Occipital lobe (tissue), 2 donors: ENCODE results near the gene ASCC3. TPM values are rescaled to one million over a fixed set of nuclear protein-coding genes. Genes with fewer than 3 reads are reported as not detected.

Experiments
- DNase-seq: peaks from one replicate; lab custom pipeline; 2025; lab: John Stamatoyannopoulos, UW
- total RNA-seq: library from RNA; depleted of rRNA; stranded (reverse); fragments of >200 nt; gene quantifications from one replicate; pipeline ENCODE4 v1.2.3, GENCODE V29; 2014

The ASCC3 gene
- total RNA-seq, 1 donor from 2014 or later: 44.6 TPM

DNA sequence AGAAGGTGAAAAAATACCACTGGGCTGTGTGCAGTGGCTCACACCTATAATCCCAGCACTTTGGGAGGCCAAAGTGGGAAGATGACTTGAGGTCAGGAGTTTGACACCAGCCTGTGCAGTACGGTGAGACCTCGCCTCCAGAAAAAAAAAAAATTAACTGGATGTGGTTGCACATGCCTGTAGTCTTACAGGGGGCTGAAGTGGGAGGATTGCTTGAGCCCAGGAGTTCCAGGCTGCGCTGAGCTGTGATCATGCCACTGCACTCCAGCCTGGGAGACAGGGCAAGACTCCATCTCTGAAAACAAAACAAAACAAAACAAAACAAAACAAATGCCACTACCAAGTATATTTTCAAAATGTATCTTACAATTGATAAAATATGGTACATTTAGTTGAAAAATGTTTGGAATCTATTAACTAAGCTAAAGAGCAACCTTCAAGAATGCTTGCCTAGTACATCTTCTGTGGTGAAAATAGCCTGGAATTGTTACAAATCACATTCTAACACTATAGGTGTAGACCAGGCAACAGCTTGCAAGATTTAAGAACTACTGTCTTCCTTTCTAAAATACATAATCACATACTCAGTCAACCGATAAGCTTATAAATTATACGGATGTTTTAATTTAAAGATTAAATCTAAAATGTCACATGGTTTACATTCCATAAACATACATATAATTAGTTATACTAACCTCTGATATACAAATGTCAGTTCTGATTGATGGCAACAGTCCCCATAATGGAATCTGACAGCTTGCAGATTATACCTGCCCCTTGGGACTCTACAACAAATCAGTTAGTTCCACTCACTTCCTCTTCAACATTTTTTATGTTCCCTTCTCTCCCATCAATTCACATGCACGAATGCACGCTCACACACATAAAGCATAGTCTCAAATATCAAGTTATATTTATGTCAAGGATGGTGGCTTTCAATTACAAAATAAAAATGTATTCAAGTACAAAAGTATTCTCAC is 150.8 kb downstream of the ASCC3 start:
- no peak for DNase-seq

GRCh38 chr6:100726666-100727065 is 154.5 kb downstream of the ASCC3 start:
- no peak for DNase-seq

GRCh38 chr6:100724696-100725095 is 156.4 kb downstream of the ASCC3 start:
- no peak for DNase-seq

DNA sequence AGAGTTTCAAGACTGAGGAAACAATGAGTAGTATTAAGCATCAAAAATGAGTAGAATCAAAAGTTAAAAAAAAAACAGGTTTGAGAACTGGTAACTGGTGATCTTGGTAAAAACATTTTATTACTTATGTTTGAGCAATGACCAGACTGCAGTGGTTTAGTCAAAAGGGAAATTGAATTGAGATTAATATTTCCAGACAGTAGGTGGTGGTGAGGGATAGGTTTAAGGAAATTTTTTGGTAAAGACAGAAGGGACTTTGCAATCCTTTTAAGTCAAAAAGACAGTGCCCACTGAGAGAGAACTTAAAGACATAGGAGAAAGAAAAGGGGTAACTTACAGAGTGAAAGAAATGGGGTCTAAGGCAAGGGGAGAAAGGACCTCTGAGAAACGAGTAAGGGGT is 156.9 kb downstream of the ASCC3 start:
- DNase-seq: no peak

GRCh38 chr6:100721256-100721655 is 159.9 kb downstream of the ASCC3 start:
- DNase-seq: no peak

DNA sequence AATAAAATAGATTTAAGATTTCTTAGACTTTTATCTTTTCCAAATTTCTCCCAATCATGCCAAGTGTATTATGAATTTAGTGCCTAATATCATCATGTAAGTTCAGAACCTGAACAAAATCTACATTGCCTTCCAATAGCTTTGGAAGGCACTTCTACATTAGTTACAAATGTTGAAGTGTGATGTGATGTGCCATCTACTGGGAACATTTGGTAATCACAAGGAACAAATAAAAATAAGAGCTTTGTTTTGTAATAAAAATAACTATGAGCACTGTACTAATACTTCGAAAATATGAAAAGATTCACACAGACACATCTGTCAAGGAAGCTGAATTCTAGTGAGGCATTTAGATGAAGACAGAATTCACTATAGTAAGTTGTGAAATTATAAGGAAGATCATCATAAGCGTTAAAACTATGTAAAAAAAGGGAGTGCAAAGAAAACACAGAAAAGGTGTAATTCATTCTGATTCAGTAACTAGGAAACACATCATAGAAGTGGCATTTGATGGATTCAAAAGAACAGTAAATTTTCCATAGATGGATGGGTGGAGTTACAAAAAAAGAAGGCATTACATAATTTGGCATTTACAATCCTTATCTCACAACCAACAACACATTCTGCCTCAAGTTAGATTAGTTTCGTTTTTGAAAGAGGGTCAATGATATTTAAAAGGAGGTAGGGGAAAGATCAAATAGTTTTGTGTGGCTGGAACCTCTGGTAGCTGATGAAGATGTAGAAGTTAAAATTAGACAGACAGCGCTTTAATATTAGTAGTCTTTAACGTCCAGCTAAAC is 161.0 kb downstream of the ASCC3 start:
- no peak for DNase-seq

- no peak for DNase-seq
These were observed 168.1 kb downstream of the ASCC3 start for GRCh38 chr6:100712997-100713396.

DNA sequence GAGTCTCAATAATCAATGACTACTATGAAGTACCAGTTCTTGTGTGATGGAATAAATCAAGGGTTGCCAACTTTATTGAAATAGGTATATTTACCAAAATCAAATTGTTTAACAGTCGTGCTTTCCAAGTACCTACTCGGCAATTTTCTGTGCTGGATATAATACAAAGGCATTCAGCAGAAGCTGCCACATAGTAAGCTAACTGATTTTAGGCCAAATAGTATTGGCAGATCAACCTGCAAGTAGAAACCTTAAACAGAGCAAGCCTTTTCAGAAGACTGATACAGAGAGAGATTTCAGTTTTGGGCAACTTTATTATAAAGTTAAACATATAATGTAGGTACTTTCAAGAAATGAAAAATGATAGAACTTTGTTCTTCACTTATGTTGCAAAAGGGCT is 174.6 kb downstream of the ASCC3 start:
- DNase-seq: no peak

DNA sequence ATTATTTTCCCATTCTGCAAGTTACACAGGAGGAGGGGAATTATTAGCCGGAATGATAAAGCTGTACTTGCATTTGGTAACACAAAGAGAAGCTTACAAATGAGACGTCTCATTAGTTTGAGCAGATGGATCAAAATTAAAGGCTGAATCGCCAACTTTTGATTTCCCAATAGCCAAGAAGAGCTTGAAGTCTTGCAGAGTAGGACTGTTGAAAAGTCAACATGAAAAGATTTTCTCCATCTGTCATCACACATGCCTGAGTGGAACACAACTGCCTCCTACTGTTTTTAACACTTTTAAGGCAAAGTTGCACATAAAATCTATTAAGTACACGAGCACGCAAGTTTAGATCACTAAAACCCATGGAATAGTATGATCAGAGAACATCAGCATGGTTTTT is 176.2 kb downstream of the ASCC3 start:
- no peak for DNase-seq

DNA sequence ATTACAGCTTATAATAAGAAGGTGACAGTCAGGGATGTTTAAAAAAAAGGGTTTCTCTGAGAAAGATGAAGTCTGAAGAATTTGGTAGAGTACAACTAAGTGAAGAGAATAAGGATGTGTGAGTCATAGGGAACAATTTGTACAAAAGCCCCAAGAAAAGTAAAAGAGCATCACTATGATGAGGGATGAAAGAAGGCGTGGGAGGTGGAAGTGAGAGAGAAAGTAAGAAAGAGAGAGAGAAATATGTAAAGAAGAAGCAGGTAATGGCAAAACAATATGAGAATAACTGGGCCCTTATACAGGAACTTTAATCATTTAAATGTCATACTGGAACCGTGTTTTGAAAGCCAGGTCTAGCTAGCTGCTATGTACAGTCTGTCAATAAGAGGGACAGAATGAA is 179.4 kb downstream of the ASCC3 start:
- DNase-seq: no peak

DNA sequence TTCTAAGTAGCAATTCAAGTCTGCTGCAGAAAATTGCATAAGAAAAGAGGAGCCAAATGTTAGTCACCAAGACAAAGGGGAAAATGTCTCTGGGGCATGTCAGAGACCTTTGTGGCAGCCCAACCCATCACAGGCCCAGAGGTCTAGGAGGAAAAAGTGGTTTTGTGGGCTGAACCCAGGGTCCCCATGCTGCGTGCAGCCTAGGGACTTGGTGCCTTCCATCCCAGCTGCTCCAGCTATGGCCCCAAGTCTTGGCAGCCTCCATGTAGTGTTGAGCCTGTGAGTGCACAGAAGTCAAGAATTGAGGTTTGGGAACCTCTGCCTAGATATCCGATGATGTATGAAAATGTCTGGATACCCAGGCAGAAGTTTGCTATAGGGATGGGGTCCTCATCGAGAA is 181.1 kb downstream of the ASCC3 start:
- DNase-seq: no peak

- DNase-seq: no peak
These were observed 185.7 kb downstream of the ASCC3 start for GRCh38 chr6:100695445-100695844.

- no peak for DNase-seq
These were observed 187.7 kb downstream of the ASCC3 start for GRCh38 chr6:100693249-100693927.

- DNase-seq: no peak
These were observed 189.2 kb downstream of the ASCC3 start for GRCh38 chr6:100691972-100692371.

DNA sequence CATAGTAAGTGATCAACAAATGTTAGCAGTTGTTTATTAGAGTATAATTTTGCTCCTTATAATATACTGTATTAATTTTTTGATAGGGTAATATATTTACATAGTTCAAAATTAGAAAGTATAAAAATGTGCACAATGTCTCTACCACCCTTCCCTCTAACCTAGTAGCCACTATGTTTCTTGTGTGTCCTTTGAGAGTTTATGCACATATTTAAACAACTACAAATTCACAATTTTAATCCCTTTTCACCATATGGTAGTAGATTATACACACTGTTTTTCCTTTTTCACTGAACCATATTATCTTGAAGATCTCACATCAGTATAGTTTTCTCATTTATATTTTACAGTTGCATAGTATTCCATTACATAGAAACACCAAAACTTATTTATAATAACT is 194.9 kb downstream of the ASCC3 start:
- DNase-seq: no peak

- no peak for DNase-seq
These were observed 195.4 kb downstream of the ASCC3 start for GRCh38 chr6:100685747-100686146.

- no peak for DNase-seq
These were observed 201.0 kb downstream of the ASCC3 start for GRCh38 chr6:100680163-100680562.

DNA sequence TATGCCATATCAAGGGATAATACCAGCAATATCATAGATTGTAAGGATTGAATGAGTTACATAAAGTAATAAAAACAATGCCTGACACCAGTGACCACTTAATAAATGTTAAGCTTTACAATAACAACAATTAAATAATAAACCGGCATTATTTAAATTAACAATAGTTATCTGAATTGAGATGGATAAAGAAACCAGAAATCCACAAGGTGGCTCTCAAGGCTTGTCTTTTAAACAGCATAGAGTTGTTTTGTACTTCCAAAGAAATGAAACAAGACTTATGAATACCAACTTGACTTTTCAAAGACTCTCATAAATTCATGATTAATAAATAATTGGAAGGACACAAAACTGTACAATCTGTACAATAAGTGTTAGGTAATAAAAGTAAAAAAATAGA is 203.1 kb downstream of the ASCC3 start:
- DNase-seq: no peak

DNA sequence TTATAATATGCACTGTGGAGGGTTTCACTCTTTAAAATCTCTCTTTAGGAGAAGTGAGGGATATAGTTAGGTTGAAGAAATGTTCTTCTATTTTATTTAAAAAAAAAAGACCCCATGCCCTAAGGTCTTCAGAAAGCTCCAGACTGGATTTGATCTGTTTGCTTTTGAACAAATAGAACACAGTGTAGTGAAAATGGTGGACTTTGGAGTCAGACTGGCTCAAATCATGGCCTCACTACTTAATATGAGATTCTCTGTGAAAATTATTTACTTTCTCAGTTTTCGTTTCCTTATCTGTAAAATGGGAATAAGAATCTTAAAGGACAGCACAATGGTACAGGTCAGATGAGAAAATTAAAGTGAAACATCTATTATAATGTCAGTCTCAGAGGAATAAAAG is 203.9 kb downstream of the ASCC3 start:
- no peak for DNase-seq

- DNase-seq: no peak
These were observed 207.5 kb downstream of the ASCC3 start for GRCh38 chr6:100673641-100674040.

GRCh38 chr6:100671740-100672139 is 209.4 kb downstream of the ASCC3 start:
- DNase-seq: no peak

GRCh38 chr6:100670056-100670455 is 211.1 kb downstream of the ASCC3 start:
- no peak for DNase-seq
